Measurements from ENCODE around the gene SLC3A2.

SLC3A2 gene

DNA sequence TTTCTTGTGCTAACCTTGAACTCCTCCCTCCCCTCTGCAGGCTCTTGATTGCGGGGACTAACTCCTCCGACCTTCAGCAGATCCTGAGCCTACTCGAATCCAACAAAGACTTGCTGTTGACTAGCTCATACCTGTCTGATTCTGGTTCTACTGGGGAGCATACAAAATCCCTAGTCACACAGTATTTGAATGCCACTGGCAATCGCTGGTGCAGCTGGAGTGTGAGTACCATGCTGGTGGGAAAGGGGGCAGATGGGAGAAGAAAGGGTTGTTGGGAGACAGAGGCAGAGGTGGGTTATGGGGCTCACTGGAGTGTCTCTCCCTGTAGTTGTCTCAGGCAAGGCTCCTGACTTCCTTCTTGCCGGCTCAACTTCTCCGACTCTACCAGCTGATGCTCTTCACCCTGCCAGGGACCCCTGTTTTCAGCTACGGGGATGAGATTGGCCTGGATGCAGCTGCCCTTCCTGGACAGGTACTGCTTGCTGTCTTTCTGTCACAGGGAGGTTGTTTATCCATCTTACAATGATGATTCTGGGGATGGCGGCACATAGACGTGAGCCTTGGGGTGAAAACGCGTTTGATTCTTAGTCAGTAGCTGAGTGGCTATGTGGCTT, 4.5 kb downstream of the SLC3A2 start:
- TF ChIP-seq, protein P1, sequence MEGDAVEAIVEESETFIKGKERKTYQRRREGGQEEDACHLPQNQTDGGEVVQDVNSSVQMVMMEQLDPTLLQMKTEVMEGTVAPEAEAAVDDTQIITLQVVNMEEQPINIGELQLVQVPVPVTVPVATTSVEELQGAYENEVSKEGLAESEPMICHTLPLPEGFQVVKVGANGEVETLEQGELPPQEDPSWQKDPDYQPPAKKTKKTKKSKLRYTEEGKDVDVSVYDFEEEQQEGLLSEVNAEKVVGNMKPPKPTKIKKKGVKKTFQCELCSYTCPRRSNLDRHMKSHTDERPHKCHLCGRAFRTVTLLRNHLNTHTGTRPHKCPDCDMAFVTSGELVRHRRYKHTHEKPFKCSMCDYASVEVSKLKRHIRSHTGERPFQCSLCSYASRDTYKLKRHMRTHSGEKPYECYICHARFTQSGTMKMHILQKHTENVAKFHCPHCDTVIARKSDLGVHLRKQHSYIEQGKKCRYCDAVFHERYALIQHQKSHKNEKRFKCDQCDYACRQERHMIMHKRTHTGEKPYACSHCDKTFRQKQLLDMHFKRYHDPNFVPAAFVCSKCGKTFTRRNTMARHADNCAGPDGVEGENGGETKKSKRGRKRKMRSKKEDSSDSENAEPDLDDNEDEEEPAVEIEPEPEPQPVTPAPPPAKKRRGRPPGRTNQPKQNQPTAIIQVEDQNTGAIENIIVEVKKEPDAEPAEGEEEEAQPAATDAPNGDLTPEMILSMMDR (IDR thresholded peaks at IDR 0.05; ENCODE audit: low read depth, low read length): no peak
- peak overlapping the region in 1 of 2 donors; percentile 19 for H3K4me3 ChIP-seq (replicated peaks in 1 of 2; ENCODE audit: low read depth in 2 of 2, low read length in 2 of 2)
- no peak for DNase-seq (ENCODE audit: low read depth in 2 of 2)

DNA sequence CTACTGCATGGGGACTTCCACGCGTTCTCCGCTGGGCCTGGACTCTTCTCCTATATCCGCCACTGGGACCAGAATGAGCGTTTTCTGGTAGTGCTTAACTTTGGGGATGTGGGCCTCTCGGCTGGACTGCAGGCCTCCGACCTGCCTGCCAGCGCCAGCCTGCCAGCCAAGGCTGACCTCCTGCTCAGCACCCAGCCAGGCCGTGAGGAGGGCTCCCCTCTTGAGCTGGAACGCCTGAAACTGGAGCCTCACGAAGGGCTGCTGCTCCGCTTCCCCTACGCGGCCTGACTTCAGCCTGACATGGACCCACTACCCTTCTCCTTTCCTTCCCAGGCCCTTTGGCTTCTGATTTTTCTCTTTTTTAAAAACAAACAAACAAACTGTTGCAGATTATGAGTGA, 7.7 kb downstream of the SLC3A2 start:
- TF ChIP-seq, protein P1 (IDR thresholded peaks at IDR 0.05; ENCODE audit: low read depth, low read length): no peak

DNA sequence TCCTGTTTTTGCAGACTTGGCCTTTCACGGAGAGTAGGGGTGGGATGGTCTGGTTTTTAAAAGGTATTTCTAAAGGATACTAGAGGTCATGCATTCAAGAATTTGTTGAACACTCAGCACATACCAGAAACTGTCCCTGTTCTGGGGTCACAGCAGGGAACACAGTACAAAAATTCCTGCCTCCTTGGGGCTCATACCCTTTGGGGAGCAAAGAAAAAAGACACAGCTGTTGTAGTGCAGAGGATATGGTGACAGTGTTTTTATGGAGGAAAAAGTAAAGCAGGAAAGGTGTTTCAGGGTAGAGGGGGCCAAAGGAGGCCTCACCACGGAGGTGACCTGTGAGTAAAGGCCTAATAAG, 8.4 kb downstream of the SLC3A2 start:
- H3K4me3 ChIP-seq (replicated peaks in 1 of 2; ENCODE audit: low read depth in 2 of 2, low read length in 2 of 2): no peak overlapping the region
- TF ChIP-seq, protein P1 (IDR thresholded peaks at IDR 0.05; ENCODE audit: low read depth, low read length): no peak
- DNase-seq (ENCODE audit: low read depth in 2 of 2): no peak

More for the DNA sequence above, 7.7 kb downstream of the SLC3A2 start:
- DNase-seq (ENCODE audit: low read depth in 2 of 2): no peak
- H3K4me3 ChIP-seq (replicated peaks in 1 of 2; ENCODE audit: low read depth in 2 of 2, low read length in 2 of 2): no peak overlapping the region

DNA sequence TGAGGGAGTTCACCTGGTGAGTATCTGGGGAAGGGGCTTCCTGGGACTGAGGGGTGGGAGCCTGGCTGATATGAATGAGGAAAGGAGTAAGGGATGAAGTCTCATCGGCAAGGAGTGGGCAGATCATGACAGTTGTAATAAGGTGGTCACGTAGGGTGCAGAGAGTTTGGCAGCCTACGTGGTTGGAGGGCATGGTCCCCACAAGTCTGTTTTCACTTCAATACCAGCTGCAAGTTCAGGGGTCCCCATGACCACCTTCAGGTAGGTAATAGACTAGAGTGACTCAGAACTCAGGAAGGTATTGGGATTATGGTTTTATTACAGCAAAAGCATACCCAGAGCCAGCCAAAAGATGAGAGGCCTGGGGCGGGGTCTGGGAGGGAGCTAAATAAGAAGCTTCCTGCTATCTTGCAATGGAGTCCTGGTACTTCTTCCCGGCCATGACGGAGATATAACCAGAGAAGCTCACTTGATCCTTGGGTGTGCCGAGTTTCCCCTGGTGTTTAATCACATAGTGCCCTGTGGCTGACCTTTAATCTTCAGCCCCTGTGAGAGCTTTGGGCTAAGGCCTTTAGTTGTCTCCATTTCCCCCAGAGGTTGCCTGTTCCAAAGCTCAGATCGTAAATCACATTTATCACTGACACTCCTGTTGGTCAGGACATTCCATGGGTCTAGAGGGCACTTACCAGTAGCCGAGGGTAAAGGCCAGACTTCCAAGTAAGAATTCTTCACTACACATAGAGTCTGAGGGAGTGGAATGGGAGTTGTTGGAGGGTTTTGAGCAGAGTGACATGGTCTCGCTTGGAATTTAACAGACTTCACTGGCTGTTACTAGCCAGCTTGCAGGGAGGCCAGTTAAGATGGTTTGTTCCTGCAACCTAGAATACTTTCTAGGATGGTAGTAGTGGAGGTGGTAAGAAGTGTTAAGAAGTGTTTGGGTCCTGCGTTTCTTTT, 9.1 kb downstream of the SLC3A2 start:
- H3K4me3 ChIP-seq (replicated peaks in 1 of 2; ENCODE audit: low read depth in 2 of 2, low read length in 2 of 2): no peak overlapping the region
- DNase-seq (ENCODE audit: low read depth in 2 of 2): peak; percentile 31 to 48
- TF ChIP-seq, protein P1 (IDR thresholded peaks at IDR 0.05; ENCODE audit: low read depth, low read length): no peak

DNA sequence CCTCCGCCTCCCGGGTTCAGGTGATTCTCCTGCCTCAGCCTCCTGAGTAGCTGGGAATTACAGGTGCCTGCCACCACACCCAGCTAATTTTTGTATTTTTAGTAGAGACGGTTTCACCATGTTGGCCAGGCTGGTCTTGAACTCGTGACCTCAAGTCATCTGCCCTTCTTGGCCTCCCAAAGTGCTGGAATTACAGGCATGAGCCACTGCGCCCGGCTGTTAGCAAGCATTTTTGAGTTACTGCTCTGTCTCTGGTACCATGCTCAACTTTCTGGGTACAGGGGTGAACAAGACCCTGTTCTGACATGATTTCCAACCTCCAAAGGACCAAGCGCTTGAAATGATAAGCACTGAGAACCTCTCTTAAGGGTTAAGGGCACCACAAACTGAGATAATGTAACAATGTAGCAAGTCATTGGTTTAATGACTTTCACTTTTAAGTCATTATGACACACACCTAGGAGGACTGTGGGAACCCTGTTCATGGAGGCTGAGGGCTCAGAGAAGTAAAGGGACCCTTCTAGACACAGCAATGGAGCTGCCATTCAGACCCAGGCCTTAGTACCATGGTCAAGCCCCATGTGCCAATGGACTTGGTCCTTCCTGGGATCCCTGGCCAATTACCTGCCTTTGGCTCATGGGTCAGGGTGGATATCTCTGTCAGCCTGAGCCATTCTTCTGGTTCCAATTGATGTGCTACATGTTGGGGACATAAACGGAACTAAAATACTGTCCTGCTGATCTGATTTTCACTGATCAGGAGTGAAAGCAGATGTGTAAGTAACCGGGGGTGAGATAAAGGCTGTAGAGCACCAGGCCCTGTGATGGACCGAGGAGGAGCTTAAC, 11.6 kb downstream of the SLC3A2 start:
- no peak for DNase-seq (ENCODE audit: low read depth in 2 of 2)
- H3K4me3 ChIP-seq (replicated peaks in 1 of 2; ENCODE audit: low read depth in 2 of 2, low read length in 2 of 2): no peak overlapping the region
- TF ChIP-seq, protein P1 (IDR thresholded peaks at IDR 0.05; ENCODE audit: low read depth, low read length): no peak

DNA sequence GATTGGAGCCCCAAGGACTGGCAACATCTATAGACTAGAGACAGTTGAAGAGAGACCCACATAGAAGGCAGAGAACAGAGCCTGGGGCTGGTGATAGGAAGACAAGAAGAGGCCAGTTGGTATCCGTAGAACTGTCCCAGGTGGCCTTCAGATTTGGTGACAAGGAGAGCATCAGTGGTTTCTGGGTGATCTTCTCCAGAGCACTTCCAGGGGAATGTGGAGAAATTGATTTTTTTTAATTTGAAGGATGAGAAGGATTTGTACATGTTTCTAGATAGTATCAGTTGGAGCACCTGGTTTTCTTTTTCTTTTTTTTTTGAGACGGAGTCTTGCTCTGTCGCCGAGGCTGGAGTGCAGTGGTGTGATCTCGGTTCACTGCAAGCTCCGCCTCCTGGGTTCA, 14.8 kb downstream of the SLC3A2 start:
- no peak for DNase-seq (ENCODE audit: low read depth in 2 of 2)
- TF ChIP-seq, protein P1 (IDR thresholded peaks at IDR 0.05; ENCODE audit: low read depth, low read length): no peak

More for the DNA sequence above, 14.8 kb downstream of the SLC3A2 start:
- H3K4me3 ChIP-seq (replicated peaks in 1 of 2; ENCODE audit: low read depth in 2 of 2, low read length in 2 of 2): no peak overlapping the region
